ENCODE measurements around the gene RBM34.

DNA sequence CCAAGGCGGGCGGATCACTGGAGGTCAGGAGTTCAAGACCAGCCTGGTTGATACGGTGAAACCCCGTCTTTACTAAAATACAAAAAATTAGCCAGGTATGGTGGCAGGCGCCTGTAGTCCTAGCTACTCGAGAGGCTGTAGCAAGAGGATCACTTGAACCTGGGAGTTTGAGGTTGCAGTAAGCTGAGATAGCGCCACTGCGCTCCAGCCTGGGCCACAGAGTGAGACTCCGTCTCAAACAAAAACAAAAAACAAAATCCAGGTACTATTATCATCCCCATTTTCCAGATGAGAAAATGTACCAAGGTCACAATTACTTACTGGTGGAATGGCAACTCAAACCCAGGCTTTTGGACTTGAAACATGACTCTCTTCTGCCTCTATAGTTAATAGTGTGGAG lies 36.9 kb downstream of the RBM34 start:
- TF ChIP-seq, protein P1, sequence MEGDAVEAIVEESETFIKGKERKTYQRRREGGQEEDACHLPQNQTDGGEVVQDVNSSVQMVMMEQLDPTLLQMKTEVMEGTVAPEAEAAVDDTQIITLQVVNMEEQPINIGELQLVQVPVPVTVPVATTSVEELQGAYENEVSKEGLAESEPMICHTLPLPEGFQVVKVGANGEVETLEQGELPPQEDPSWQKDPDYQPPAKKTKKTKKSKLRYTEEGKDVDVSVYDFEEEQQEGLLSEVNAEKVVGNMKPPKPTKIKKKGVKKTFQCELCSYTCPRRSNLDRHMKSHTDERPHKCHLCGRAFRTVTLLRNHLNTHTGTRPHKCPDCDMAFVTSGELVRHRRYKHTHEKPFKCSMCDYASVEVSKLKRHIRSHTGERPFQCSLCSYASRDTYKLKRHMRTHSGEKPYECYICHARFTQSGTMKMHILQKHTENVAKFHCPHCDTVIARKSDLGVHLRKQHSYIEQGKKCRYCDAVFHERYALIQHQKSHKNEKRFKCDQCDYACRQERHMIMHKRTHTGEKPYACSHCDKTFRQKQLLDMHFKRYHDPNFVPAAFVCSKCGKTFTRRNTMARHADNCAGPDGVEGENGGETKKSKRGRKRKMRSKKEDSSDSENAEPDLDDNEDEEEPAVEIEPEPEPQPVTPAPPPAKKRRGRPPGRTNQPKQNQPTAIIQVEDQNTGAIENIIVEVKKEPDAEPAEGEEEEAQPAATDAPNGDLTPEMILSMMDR (conservative IDR thresholded peaks at IDR 0.05 in 1 of 2, IDR thresholded peaks at IDR 0.05 in 1 of 2; ENCODE audit: low read depth in 1 of 2, low read length in 2 of 2) = no peak
- TF ChIP-seq EZH2 (IDR thresholded peaks at IDR 0.05; ENCODE audit: low read length, missing control alignments) = no peak
